HG03108 (cell line): ENCODE results near the gene MSN.

Experiments
- ATAC-seq: cut with Tn5 transposase; IDR thresholded peaks from one replicate; pipeline ENCODE4 v1.9.1; 2021; ENCODE audit warnings: moderate library complexity; ENCODE audit not compliant: unreplicated experiment

MSN gene

DNA sequence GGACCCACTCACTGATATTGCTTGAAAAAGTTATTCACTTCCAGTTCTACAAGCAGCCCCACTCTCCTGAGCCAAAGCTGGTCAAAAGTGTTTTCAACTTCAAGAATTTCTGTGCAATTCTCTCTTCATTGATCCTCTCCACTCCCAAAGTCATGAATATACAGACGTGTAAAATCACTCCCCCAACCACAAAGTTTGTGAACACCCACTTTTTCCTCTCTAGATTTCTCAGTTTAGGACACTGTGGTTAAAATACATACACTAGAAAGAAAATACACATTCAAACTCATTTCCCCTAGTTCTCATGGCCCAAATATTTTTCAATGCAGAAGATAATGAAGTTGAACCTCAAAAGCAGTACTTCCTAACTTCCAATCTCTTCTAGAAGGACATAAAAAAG is 116.3 kb downstream of the MSN start:
- no peak for ATAC-seq
